ENCODE data around the gene FOXF1.

FOXF1 gene

GRCh38 chr16:86492961-86493629 lies 17.2 kb upstream of the FOXF1 start:
- no peak for DNase-seq

GRCh38 chr16:86494039-86494564 lies 16.2 kb upstream of the FOXF1 start:
- DNase-seq, result no peak

- DNase-seq, result no peak
These were observed 15.6 kb upstream of the FOXF1 start for GRCh38 chr16:86494565-86495356.

- no peak for DNase-seq
These were observed 15.0 kb upstream of the FOXF1 start for GRCh38 chr16:86495357-86495701.

- no peak for DNase-seq
These were observed 14.5 kb upstream of the FOXF1 start for GRCh38 chr16:86495756-86496261.

- no peak for DNase-seq
These were observed 13.9 kb upstream of the FOXF1 start for GRCh38 chr16:86496262-86496928.

GRCh38 chr16:86496929-86497461 lies 13.3 kb upstream of the FOXF1 start:
- no peak for DNase-seq

- no peak for DNase-seq
These were observed 12.7 kb upstream of the FOXF1 start for GRCh38 chr16:86497551-86498021.

GRCh38 chr16:86498155-86498670 lies 12.1 kb upstream of the FOXF1 start:
- no peak for DNase-seq

GRCh38 chr16:86498671-86499439 lies 11.5 kb upstream of the FOXF1 start:
- DNase-seq, result no peak

- DNase-seq, result no peak
These were observed 10.9 kb upstream of the FOXF1 start for GRCh38 chr16:86499440-86499786.

- no peak for DNase-seq
These were observed 10.2 kb upstream of the FOXF1 start for GRCh38 chr16:86499889-86500707.

- DNase-seq, result no peak
These were observed 9.4 kb upstream of the FOXF1 start for GRCh38 chr16:86500708-86501510.

- no peak for DNase-seq
These were observed 8.1 kb upstream of the FOXF1 start for GRCh38 chr16:86501989-86502855.

GRCh38 chr16:86502856-86503748 lies 7.2 kb upstream of the FOXF1 start:
- no peak for DNase-seq

GRCh38 chr16:86503830-86504229 lies 6.5 kb upstream of the FOXF1 start:
- no peak for DNase-seq

GRCh38 chr16:86504315-86505184 lies 5.8 kb upstream of the FOXF1 start:
- DNase-seq, result no peak
